Heart right ventricle (tissue), 16 donors: Measurements from ENCODE around the gene KCNQ5. TPM values are rescaled to one million over a fixed set of nuclear protein-coding genes. Genes with fewer than 3 reads are reported as not detected.

ENCODE experiments used
- ATAC-seq, 8 donors: fragments of 200-7000 bp; cut with Tn5 transposase; one replicate each; pipeline ENCODE4 v1.9.1; 2020; ENCODE audit warnings: mild to moderate bottlenecking in 8 of 8, moderate library complexity in 8 of 8, moderate number of reproducible peaks in 1 of 8
- DNase-seq, 2 donors: peaks; one replicate each; pipeline ENCODE4 v3.0.0-alpha.2; 2020
- H3K27ac ChIP-seq, 10 donors: fragments of 200-600 bp; sonication (generic) in 2 of 10; one replicate each; pipeline versions ENCODE4 v1.5.0 to v1.8.0; 2020 to 2022; ENCODE audit warnings: mild to moderate bottlenecking in 3 of 10
- H3K27me3 ChIP-seq, 7 donors: fragments of 200-600 bp; one replicate each; pipeline ENCODE4 v1.8.0; 2021 to 2022; ENCODE audit warnings: mild to moderate bottlenecking in 2 of 7
- H3K36me3 ChIP-seq, 9 donors: fragments of 200-600 bp; sonication (generic) in 1 of 9; one replicate each; pipeline versions ENCODE4 v1.5.0 to v1.8.0; 2020 to 2022; ENCODE audit warnings: mild to moderate bottlenecking in 2 of 9
- H3K4me1 ChIP-seq, 9 donors: fragments of 200-600 bp; sonication (generic) in 1 of 9; one replicate each; pipeline versions ENCODE4 v1.5.0 to v1.8.0; 2020 to 2022; ENCODE audit warnings: mild to moderate bottlenecking in 4 of 9
- H3K4me3 ChIP-seq, 10 donors: fragments of 200-600 bp; sonication (generic) in 2 of 10; one replicate each; pipeline versions ENCODE4 v1.5.0 to v1.8.0; 2020 to 2022; ENCODE audit warnings: mild to moderate bottlenecking in 7 of 10, moderate library complexity in 2 of 10
- H3K9me3 ChIP-seq, 11 donors: fragments of 200-600 bp in 10 of 11; sonication (generic) in 2 of 11; one replicate each; pipeline versions ENCODE4 v1.5.0 to v1.8.0; 2013 to 2022; ENCODE audit warnings: mild to moderate bottlenecking in 2 of 11, control low read depth in 1 of 11, moderate library complexity in 1 of 11
- CTCF ChIP-seq, 9 donors: fragments of 200-600 bp; sonication (generic) in 2 of 9; IDR thresholded peaks; one replicate each; pipeline versions ENCODE4 v1.5.0 to v1.8.0; 2021 to 2022; ENCODE audit warnings: antibody characterized with exemption in 9 of 9, mild to moderate bottlenecking in 5 of 9, moderate library complexity in 1 of 9
- WGBS, 2 donors: extraction: QIAGEN DNeasy Blood & Tissue Kit; methylation state at CpG; one replicate each; pipeline ENCODE4 v1.1.7; 2013; ENCODE audit warnings: inconsistent platforms in 1 of 2; 5-methylcytosine and 5-hydroxymethylcytosine counted together
- intact Hi-C, 10 donors: fragments of 100-400 bp; cut with DNase I; formaldehyde crosslinking; loops; one replicate each; pipeline versions ENCODE4 v1.11.1 to v1.14.2; 2022
- polyA plus RNA-seq, 2 donors: library from polyadenylated mRNA; stranded (reverse); fragments of 200-250 nt; gene quantifications; one replicate each; pipeline ENCODE4 v1.2.3, GENCODE V29; 2013
- total RNA-seq, 10 donors: library from RNA; stranded (reverse); fragmentation: NEBNext Ultra II Directional in 3 of 10; extraction: Animal tissue kit (Norgen Biotek cat#: 25700) in 3 of 10; gene quantifications; one replicate each; pipeline versions ENCODE4 v1.2.1 to v1.2.4, GENCODE V29; 2021 to 2023
- donor health status: Arrhythmogenic right ventricular cardiomyopathy.
- donor health status: ischemic (EF 13 %, LVEDD 7.1; RV severe dilation, severe dysfunction).
- donor health status: healthy with polysubstance abuse.
- donor health status: DM: no; HTN: yes; CAD: no.
- donor health status: DM: no; HTN: no; CAD: no.
- donor health status: ischemic (EF 25% LVEDD 6.9; RV normal size, moderate dysfunction).
- donor health status: ischemic (EF 25% LVEDD 5.7; RV mildly dilated, moderate dysfunction).
- donor health status: healthy.
- donor health status: DM: yes; HTN: yes; CAD: no.
- donor health status: Ischemic cardiomyopathy.
- donor health status: ischemic (EF 35%, LVEDD 5.7; RV mildly dilated, moderate dysfunction).
- donor health status: nonischemic (EF 11% LVEDD 7.7; RV severe dilation, severe dysfunction).
- donor health status: DM: yes; HTN: yes; CAD: no.
- donor health status: PGD.
- donor health status: ischemic (EF 29% LVEDD 5.4; RV normal size, mild dysfunction).
- donor health status: nonischemic (EF 23%, LVEDD 6.1; RV moderate dilation, normal function).

KCNQ5 gene
- total and polyA plus RNA-seq, 12 donors = under 0.01 to 0.15 (median 0.12) TPM; not detected in 9

- H3K4me1 ChIP-seq = no peaks in the 10 kb centered on the region
- H3K27me3 ChIP-seq = no peaks in the 10 kb centered on the region
- intact Hi-C loops = no loop called here
- H3K9me3 ChIP-seq = no peaks in the 10 kb centered on the region
- TF ChIP-seq CTCF (IDR thresholded peaks at IDR 0.05) = no peak
- no peak overlapping the region for H3K4me3 ChIP-seq
- H3K36me3 ChIP-seq = no peaks in the 10 kb centered on the region
- no peak overlapping the region for H3K27ac ChIP-seq
- ATAC-seq (no peak), DNase-seq (no peak)
Measured at GRCh38 chr6:73030257-73030656, 408.4 kb downstream of the KCNQ5 start.

GRCh38 chr6:73030791-73031782 lies 409.2 kb downstream of the KCNQ5 start:
- no peaks in the 10 kb centered on the region for H3K36me3 ChIP-seq
- TF ChIP-seq CTCF (IDR thresholded peaks at IDR 0.05) = no peak
- no peaks in the 10 kb centered on the region for H3K9me3 ChIP-seq
- intact Hi-C loops = no loop called here
- 71 to 78% methylated on average over 9 of the region's 9 CpGs for WGBS, 2 donors
- H3K27me3 ChIP-seq = no peaks in the 10 kb centered on the region
- no peak overlapping the region for H3K4me3 ChIP-seq
- H3K27ac ChIP-seq = no peak overlapping the region
- H3K4me1 ChIP-seq = no peaks in the 10 kb centered on the region
- no peak for ATAC-seq
- no peak for DNase-seq

GRCh38 chr6:73032586-73032985 lies 410.7 kb downstream of the KCNQ5 start:
- H3K4me1 ChIP-seq = no peaks in the 10 kb centered on the region
- ATAC-seq (no peak), DNase-seq (no peak)
- no peaks in the 10 kb centered on the region for H3K27me3 ChIP-seq
- no peak overlapping the region for H3K27ac ChIP-seq
- H3K36me3 ChIP-seq = no peaks in the 10 kb centered on the region
- H3K4me3 ChIP-seq = no peak overlapping the region
- intact Hi-C loops = no loop called here
- H3K9me3 ChIP-seq = no peaks in the 10 kb centered on the region
- WGBS, 2 donors = 84 to 90% methylated on average over 2 of the region's 2 CpGs
- TF ChIP-seq CTCF (IDR thresholded peaks at IDR 0.05) = no peak

- no peak for DNase-seq
- Histone ChIP-seq H3K4me1 (no peaks in the 10 kb centered on the region), H3K27ac (no peak overlapping the region), H3K36me3 (no peaks in the 10 kb centered on the region), H3K4me3 (no peak overlapping the region), H3K27me3 (no peaks in the 10 kb centered on the region), H3K9me3 (peaks cover 0 to 25% (median 0%) of the 10 kb centered on the region in 11 donors)
- 80 to 84% methylated on average over 4 of the region's 4 CpGs for WGBS, 2 donors
- intact Hi-C loops = no loop called here
- TF ChIP-seq CTCF (IDR thresholded peaks at IDR 0.05) = no peak
- no peak for ATAC-seq
Measured at GRCh38 chr6:73036689-73037088, 414.8 kb downstream of the KCNQ5 start.
